ENCODE measurements around the gene COL25A1. TPM values are rescaled to one million over a fixed set of nuclear protein-coding genes. Genes with fewer than 3 reads are reported as not detected.

COL25A1 gene
- total RNA-seq, 2 donors from 2014 or later, result 0.47 TPM; not detected in 1

DNA sequence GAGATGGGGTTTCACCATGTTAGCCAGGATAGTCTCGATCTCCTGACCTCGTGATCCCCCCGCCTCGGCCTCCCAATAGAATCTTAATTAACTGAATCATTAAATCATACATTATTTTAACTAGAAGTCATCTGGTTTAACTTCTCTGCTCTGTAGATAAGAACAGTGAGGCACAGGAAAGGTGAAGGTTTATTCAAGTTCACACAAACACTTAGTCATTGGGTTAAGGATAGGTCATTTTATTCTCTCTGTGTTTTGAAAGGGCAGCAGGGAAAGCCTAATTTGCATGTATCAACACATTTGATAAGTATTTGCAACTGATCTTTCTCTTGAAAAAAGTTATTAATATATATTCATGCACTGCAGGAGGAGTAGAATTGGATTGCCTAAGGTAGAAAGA lies 538.5 kb downstream of the COL25A1 start:
- DNase-seq, result no peak
- Mint-ChIP-seq H3K27ac (no peak overlapping the region), H3K36me3 (ENCODE audit: low read depth) (peaks cover 6% of the 10 kb centered on the region), H3K4me3 (peak overlapping the region; percentile 28), H3K4me1 (peaks cover 18% of the 10 kb centered on the region), H3K27me3 (peaks cover 32% of the 10 kb centered on the region)
- ATAC-seq, result no peak
- H3K9me3 ChIP-seq (ENCODE audit: control insufficient read depth, low read length, poor library complexity, severe bottlenecking), result no peaks in the 10 kb centered on the region

DNA sequence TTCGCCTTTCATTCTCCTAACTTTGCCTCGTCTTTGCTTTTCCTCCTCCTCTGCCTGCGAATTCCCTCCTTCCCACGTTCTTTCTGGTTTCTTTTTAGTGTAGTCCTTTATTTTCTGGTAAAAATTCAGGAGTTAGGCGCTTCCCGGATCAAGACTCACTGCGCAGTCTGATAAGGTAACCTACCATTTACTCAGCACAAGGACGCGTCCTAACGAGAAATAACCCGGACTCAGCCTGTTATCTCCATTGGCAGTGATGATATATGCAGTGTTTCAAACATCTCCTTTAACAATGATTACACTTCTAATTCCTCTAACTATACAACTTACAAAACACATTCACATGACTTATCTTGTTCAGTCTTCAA lies 539.2 kb downstream of the COL25A1 start:
- Mint-ChIP-seq H3K27me3 (peaks cover 32% of the 10 kb centered on the region), H3K36me3 (ENCODE audit: low read depth) (peaks cover 6% of the 10 kb centered on the region), H3K27ac (no peak overlapping the region), H3K4me3 (peak overlapping the region; percentile 98), H3K4me1 (peaks cover 18% of the 10 kb centered on the region)
- ATAC-seq (no peak), DNase-seq (no peak)
- no peaks in the 10 kb centered on the region for H3K9me3 ChIP-seq (ENCODE audit: control insufficient read depth, low read length, poor library complexity, severe bottlenecking)

DNA sequence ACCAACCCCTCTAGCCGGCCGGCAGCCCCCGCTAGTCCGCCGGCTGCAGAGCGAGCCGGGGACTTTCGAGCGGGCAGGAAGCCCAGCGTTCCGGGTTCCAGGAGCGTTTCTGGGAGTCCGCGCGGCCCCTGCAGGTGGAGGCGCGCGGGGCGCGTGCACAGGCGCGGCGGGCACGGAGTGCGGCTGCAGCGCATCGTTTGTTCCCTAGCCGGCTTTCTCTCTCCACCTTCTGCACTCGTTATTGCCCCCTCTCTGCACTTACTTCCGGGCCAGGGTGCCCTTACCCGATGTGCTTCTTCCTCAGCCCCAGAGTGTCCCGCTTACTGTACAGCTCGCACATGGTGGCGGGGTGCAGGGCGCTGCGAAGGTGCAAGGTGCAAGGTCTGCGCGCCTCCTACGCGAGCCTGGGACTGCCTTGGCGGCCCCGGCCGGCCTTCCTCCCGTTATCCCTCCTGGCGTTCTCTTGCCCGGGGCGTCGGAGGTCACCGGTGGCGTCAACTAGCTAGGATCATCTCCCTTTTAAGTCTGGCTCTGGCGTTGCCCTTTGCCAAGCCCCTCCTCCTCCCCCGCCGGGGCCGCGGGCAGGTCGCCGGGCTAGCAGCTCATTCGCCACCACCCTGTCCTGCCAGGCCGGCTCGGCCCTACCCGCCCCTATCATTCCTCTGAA lies 539.8 kb downstream of the COL25A1 start, which contains the start of gene ETNPPL:
Gene ETNPPL, minus strand, starts transcription at position 495 of the 667 bp plus-strand sequence. Its CDS starts 155 bp downstream, at position 340.
- ATAC-seq, result peak; percentile 73
- no peak for DNase-seq
- H3K4me1 Mint-ChIP-seq, result peaks cover 18% of the 10 kb centered on the region
- no peak within 1 kb of the TSS for H3K27ac Mint-ChIP-seq
- H3K36me3 Mint-ChIP-seq (ENCODE audit: low read depth), result peaks cover 6% of the 10 kb centered on the region
- peaks cover 32% of the 10 kb centered on the region for H3K27me3 Mint-ChIP-seq
- H3K9me3 ChIP-seq (ENCODE audit: control insufficient read depth, low read length, poor library complexity, severe bottlenecking), result no peaks in the 10 kb centered on the region
- peak within 1 kb of the TSS; percentile 98 for H3K4me3 Mint-ChIP-seq

Other genes with a start within 250 kb of the COL25A1 start
- gene SEC24B, start 131.2 kb upstream of the COL25A1 start, total RNA-seq, result 10 to 100 TPM; 37.8 to 39.5 TPM